Right atrium auricular region (tissue), 2 donors: ENCODE data around the gene NDUFAF2. TPM values are rescaled to one million over a fixed set of nuclear protein-coding genes. Genes with fewer than 3 reads are reported as not detected.
A peak's percentile ranks its signal among the peaks of the same experiment; 100 is the strongest.

Source experiments
- DNase-seq: peaks from one replicate; pipeline ENCODE4 v3.0.0-alpha.2; 2019; ENCODE audit warnings: low spot score
- H3K27ac ChIP-seq, 2 donors: fragments of 200-600 bp; sonication (generic); 1 replicate in 1 of 2; 2 replicates in 1 of 2; pipeline ENCODE4 v1.5.1; 2016 to 2019
- H3K27me3 ChIP-seq, 2 donors: fragments of 200-600 bp; sonication (generic); one replicate each; pipeline versions ENCODE4 v1.5.1 to v1.6.0; 2017 to 2019
- H3K36me3 ChIP-seq: fragments of 200-600 bp; sonication (generic); one replicate; pipeline ENCODE4 v1.5.1; 2016
- H3K4me1 ChIP-seq, 2 donors: fragments of 200-600 bp; sonication (generic); one replicate each; pipeline versions ENCODE4 v1.5.1 to v1.6.0; 2017 to 2019
- H3K4me3 ChIP-seq, 2 donors: fragments of 200-600 bp; sonication (generic); 1 replicate in 1 of 2; 2 replicates in 1 of 2; pipeline ENCODE4 v1.5.1; 2017 to 2019; ENCODE audit warnings: mild to moderate bottlenecking in 1 of 2, moderate library complexity in 1 of 2
- H3K9me3 ChIP-seq, 2 donors: fragments of 200-600 bp; sonication (generic); one replicate each; pipeline ENCODE4 v1.5.1; 2019
- CTCF ChIP-seq, 2 donors: fragments of 200-600 bp; sonication (generic); IDR thresholded peaks; one replicate each; pipeline ENCODE4 v1.5.1; 2019; ENCODE audit warnings: antibody characterized with exemption in 2 of 2
- total RNA-seq, 2 donors: library from RNA; depleted of rRNA; stranded (reverse); fragments of >200 nt; gene quantifications; one replicate each; pipeline ENCODE4 v1.1.0, GENCODE V29; 2016

The NDUFAF2 gene
- 10 to 100 TPM; 23.7 to 28.9 TPM for total RNA-seq

- no peak for TF ChIP-seq CTCF (IDR thresholded peaks at IDR 0.05)
- peak within 1 kb of the TSS; percentile 85 to 87 for H3K27ac ChIP-seq
- DNase-seq, result peak; percentile 95
- H3K27me3 ChIP-seq, result no peaks in the 10 kb centered on the region
- no peaks in the 10 kb centered on the region for H3K9me3 ChIP-seq
- H3K4me1 ChIP-seq, result peaks cover 0 to 27% of the 10 kb centered on the region in 2 donors
- H3K4me3 ChIP-seq, result peak within 1 kb of the TSS; percentile 49 to 74
- H3K36me3 ChIP-seq, result no peaks in the 10 kb centered on the region
These were observed at the start of gene NDUFAF2, which contains the start of gene ERCC8 for GRCh38 chr5:60944904-60945812. TSS of gene NDUFAF2 (plus strand) at chr5:60945205. CDS start at chr5:60945256, 51 bp downstream. TSS of gene ERCC8 (minus strand) at chr5:60945070. CDS start at chr5:60945008, 62 bp downstream.

- H3K36me3 ChIP-seq, result peaks cover 7% of the 10 kb centered on the region
- H3K27ac ChIP-seq, result no peak overlapping the region
- H3K9me3 ChIP-seq, result no peaks in the 10 kb centered on the region
- no peaks in the 10 kb centered on the region for H3K4me1 ChIP-seq
- H3K4me3 ChIP-seq, result no peak overlapping the region
- TF ChIP-seq CTCF (IDR thresholded peaks at IDR 0.05), result no peak
- no peak for DNase-seq
- no peaks in the 10 kb centered on the region for H3K27me3 ChIP-seq
These were observed 48.0 kb upstream of the NDUFAF2 start for GRCh38 chr5:60896991-60897390.

GRCh38 chr5:60903356-60903755 lies 41.6 kb upstream of the NDUFAF2 start:
- no peaks in the 10 kb centered on the region for H3K9me3 ChIP-seq
- no peaks in the 10 kb centered on the region for H3K27me3 ChIP-seq
- no peak overlapping the region for H3K27ac ChIP-seq
- TF ChIP-seq CTCF (IDR thresholded peaks at IDR 0.05), result no peak
- no peaks in the 10 kb centered on the region for H3K4me1 ChIP-seq
- H3K36me3 ChIP-seq, result no peaks in the 10 kb centered on the region
- DNase-seq, result no peak
- H3K4me3 ChIP-seq, result no peak overlapping the region

- no peak for TF ChIP-seq CTCF (IDR thresholded peaks at IDR 0.05)
- Histone ChIP-seq H3K4me3 (no peak overlapping the region), H3K36me3 (peaks cover 4% of the 10 kb centered on the region), H3K9me3 (no peaks in the 10 kb centered on the region), H3K27me3 (no peaks in the 10 kb centered on the region), H3K4me1 (no peaks in the 10 kb centered on the region), H3K27ac (no peak overlapping the region)
- no peak for DNase-seq
These were observed 28.4 kb upstream of the NDUFAF2 start for GRCh38 chr5:60916646-60917045.

- Histone ChIP-seq H3K27ac (no peak overlapping the region), H3K36me3 (peaks cover 4% of the 10 kb centered on the region), H3K4me3 (no peak overlapping the region), H3K4me1 (no peaks in the 10 kb centered on the region), H3K9me3 (no peaks in the 10 kb centered on the region), H3K27me3 (no peaks in the 10 kb centered on the region)
- TF ChIP-seq CTCF (IDR thresholded peaks at IDR 0.05), result no peak
- no peak for DNase-seq
These were observed 26.5 kb upstream of the NDUFAF2 start for GRCh38 chr5:60918466-60918865.
